ENCODE data around the gene MMUT. TPM values are rescaled to one million over a fixed set of nuclear protein-coding genes. Genes with fewer than 3 reads are reported as not detected.

The MMUT gene
- total and polyA plus RNA-seq, 2 experiments from 2014 or later: 8.7 to 12.4 TPM

GRCh38 chr6:49457771-49458170 is 5.3 kb downstream of the MMUT start (continued):
- TF ChIP-seq CTCF (conservative IDR thresholded peaks at IDR 0.05; ENCODE audit: low read depth in 2 of 2) (no peak), CREB1 (CRISPR knock-in tag; IDR thresholded peaks at IDR 0.05; ENCODE audit: low read depth) (no peak), JUNB (IDR thresholded peaks at IDR 0.05; ENCODE audit: unreplicated experiment) (no peak)

- no peak for ATAC-seq
- H3K79me2 ChIP-seq (replicated peaks; ENCODE audit: insufficient read depth): no peaks in the 10 kb centered on the region
- no peak overlapping the region for H3K4me3 ChIP-seq
- no peaks in the 10 kb centered on the region for H3K4me1 ChIP-seq (ENCODE audit: insufficient read depth)
- TF ChIP-seq ZNF114 (CRISPR knock-in tag; IDR thresholded peaks at IDR 0.05): no peak
- no peak for TF ChIP-seq ETS1 (IDR thresholded peaks at IDR 0.05)
- no peak for TF ChIP-seq REST (IDR thresholded peaks at IDR 0.05; ENCODE audit: unreplicated experiment)
- TF ChIP-seq JUNB (IDR thresholded peaks at IDR 0.05; ENCODE audit: unreplicated experiment): no peak
- no peak for TF ChIP-seq EZH2 (IDR thresholded peaks at IDR 0.05; ENCODE audit: low read depth, unreplicated experiment)
- no peak for TF ChIP-seq STAT1 (IDR thresholded peaks at IDR 0.05; ENCODE audit: unreplicated experiment)
- no peak for TF ChIP-seq NANOG (IDR thresholded peaks at IDR 0.05; ENCODE audit: borderline replicate concordance)
- TF ChIP-seq CREB1 (CRISPR knock-in tag; IDR thresholded peaks at IDR 0.05; ENCODE audit: low read depth): no peak
- H3K4me2 ChIP-seq: no peak overlapping the region
- Mint-ChIP-seq H3K4me3 (no peak overlapping the region), H3K9me3 (no peaks in the 10 kb centered on the region), H3K4me1 (no peaks in the 10 kb centered on the region), H3K27me3 (ENCODE audit: insufficient read depth, low read depth, poor library complexity) (no peaks in the 10 kb centered on the region), H3K27ac (no peak overlapping the region), H3K36me3 (ENCODE audit: low read depth) (no peaks in the 10 kb centered on the region; the same call in 2 of the 3 replicates)
- H3K36me3 ChIP-seq (ENCODE audit: insufficient read depth): no peaks in the 10 kb centered on the region
- H3K27ac ChIP-seq (ENCODE audit: low read depth): no peak overlapping the region
- H2AFZ ChIP-seq: no peak overlapping the region
- H3F3A ChIP-seq (replicated peaks; ENCODE audit: low read depth): no peaks in the 10 kb centered on the region
- H4K20me1 ChIP-seq (replicated peaks; ENCODE audit: insufficient read depth): no peaks in the 10 kb centered on the region; the same call in 1 of the 2 replicates
- no peaks in the 10 kb centered on the region for H3K9me2 ChIP-seq (ENCODE audit: insufficient read depth)
- no peaks in the 10 kb centered on the region for H3K27me3 ChIP-seq (ENCODE audit: insufficient read depth)
- DNase-seq (ENCODE audit: low spot score): no peak
Measured at GRCh38 chr6:49454787-49455709, 8.0 kb downstream of the MMUT start.

All from GM23338 (cell line).